Loucy (cell line): ENCODE results near the gene ME3.

Experiments used
- CTCF ChIP-seq: fragments of 200-600 bp; sonication (generic); conservative IDR thresholded peaks from 2 replicates; pipeline ENCODE4 v1.5.1; 2014; ENCODE audit warnings: mild to moderate bottlenecking, antibody characterized with exemption, low read length
- EZH2phosphoT487 ChIP-seq: fragments of 200-600 bp; IDR thresholded peaks from 2 replicates; pipeline ENCODE4 v1.6.1; 2018; ENCODE audit warnings: antibody characterized with exemption, mild to moderate bottlenecking, moderate library complexity, borderline replicate concordance

DNA sequence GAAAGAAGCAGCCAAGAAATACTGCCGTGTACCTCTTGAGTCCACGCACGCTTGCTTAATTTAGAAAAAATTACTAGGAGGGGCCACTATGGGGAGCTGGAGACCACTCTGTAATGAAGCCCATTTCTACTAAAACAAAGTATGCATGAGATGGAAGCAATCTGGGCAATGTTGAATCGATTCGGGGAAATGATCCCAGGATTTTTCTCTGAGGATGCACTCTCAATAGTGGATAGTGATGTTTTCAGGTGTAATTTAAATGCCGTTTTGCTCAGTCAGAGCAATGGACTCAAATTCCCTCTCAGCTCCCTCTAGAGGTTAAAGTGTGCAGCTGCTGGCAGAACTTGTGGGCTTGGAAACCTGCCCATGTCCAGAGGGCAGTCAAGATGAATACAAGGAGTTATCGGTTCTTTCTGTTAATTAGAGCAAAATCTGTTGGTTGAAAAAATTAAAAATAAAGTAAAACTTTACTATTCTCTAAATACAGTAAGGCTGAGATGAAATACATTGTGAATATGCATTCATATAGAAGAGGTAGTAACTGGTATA lies 64.1 kb downstream of the ME3 start:
- TF ChIP-seq CTCF (peak; percentile 100), EZH2phosphoT487 (no peak)
